A549 (cell line): ENCODE data around the gene MS4A6E. TPM values are rescaled to one million over a fixed set of nuclear protein-coding genes. Genes with fewer than 3 reads are reported as not detected.

Source experiments
- EP300 ChIP-seq, 2 experiments: fragments of >200 bp; sonication (Bioruptor Twin); formaldehyde crosslinking; IDR thresholded peaks; 2 replicates in 1 of 2; 3 replicates in 1 of 2; pipeline ENCODE4 v1.6.1; 2016 to 2017
- HOXA7 ChIP-seq: fragments of 250-450 bp; sonication (Bioruptor Pico); IDR thresholded peaks from 2 replicates; pipeline ENCODE4 v1.5.0; 2020; ENCODE audit warnings: mild to moderate bottlenecking, moderate library complexity
- POLR2A ChIP-seq: IDR thresholded peaks from 2 replicates; pipeline ENCODE4 v1.6.1; 2012; ENCODE audit warnings: mild to moderate bottlenecking, low read length
- SMC3 ChIP-seq: fragments of >200 bp; sonication (Bioruptor Twin); formaldehyde crosslinking; IDR thresholded peaks from 3 replicates; pipeline ENCODE4 v1.6.1; 2018; ENCODE audit warnings: inconsistent platforms
- ZC3H11A ChIP-seq: fragments of 450-650 bp; IDR thresholded peaks from 2 replicates; pipeline ENCODE4 v1.6.1; 2014; ENCODE audit warnings: antibody characterized with exemption, mild to moderate bottlenecking
- ZFP36 ChIP-seq: fragments of 450-650 bp; IDR thresholded peaks from 2 replicates; pipeline ENCODE4 v1.6.1; 2014; ENCODE audit warnings: borderline replicate concordance; ENCODE audit not compliant: partially characterized antibody
- polyA plus RNA-seq, 4 experiments: library from polyadenylated mRNA; depleted of rRNA in 3 of 4; stranded (reverse); fragments of >200 nt; fragmentation: RNase III in 1 of 4; extraction: RNeasy Plus Mini Kit Qiagen cat#74134 plus additional on column Dnase treatment in 1 of 4; gene quantifications; 2 replicates in 3 of 4; 3 replicates in 1 of 4; pipeline ENCODE4 v1.2.3, GENCODE V29; 2011 to 2017
- TF ChIP-seq, protein P1 (sequence below): fragments of 150-350 bp; IDR thresholded peaks from 2 replicates; pipeline ENCODE4 v1.6.1; 2014; ENCODE audit warnings: low read depth, mild to moderate bottlenecking, low read length
- TF ChIP-seq, protein P2 (sequence below): fragments of 250-450 bp; sonication (Bioruptor Pico); IDR thresholded peaks from 2 replicates; pipeline ENCODE4 v1.5.0; 2020; ENCODE audit warnings: low read depth, mild to moderate bottlenecking, moderate library complexity

MS4A6E gene
- polyA plus RNA-seq, 2 of the 4 experiments (the other 2 are of a cell fraction), result not detected

DNA sequence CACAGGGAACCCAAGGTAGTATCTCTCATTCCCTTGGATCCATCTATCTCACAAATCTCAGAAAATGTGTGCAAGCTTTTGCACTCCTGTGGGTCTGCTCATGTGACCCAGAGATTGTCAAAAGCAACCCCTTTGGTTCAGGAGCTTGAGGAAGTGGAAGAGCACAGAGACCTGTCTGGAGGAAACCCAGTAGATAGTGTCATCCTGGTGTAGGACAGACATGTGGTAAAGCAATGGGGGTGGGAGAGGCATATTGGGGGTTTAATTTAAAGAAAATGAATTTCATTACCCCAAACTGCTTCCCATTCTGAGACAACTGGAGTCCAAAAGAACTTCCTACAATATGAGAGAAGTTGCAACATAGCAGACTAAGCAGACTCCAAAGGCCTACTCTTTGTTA lies 63.4 kb downstream of the MS4A6E start (continued):
- no peak for TF ChIP-seq ZC3H11A
- TF ChIP-seq, protein P1, sequence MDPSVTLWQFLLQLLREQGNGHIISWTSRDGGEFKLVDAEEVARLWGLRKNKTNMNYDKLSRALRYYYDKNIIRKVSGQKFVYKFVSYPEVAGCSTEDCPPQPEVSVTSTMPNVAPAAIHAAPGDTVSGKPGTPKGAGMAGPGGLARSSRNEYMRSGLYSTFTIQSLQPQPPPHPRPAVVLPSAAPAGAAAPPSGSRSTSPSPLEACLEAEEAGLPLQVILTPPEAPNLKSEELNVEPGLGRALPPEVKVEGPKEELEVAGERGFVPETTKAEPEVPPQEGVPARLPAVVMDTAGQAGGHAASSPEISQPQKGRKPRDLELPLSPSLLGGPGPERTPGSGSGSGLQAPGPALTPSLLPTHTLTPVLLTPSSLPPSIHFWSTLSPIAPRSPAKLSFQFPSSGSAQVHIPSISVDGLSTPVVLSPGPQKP, result no peak
- TF ChIP-seq, protein P2, sequence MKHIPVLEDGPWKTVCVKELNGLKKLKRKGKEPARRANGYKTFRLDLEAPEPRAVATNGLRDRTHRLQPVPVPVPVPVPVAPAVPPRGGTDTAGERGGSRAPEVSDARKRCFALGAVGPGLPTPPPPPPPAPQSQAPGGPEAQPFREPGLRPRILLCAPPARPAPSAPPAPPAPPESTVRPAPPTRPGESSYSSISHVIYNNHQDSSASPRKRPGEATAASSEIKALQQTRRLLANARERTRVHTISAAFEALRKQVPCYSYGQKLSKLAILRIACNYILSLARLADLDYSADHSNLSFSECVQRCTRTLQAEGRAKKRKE (CRISPR knock-in tag), result no peak
- TF ChIP-seq ZFP36, result no peak
- TF ChIP-seq POLR2A, result no peak
- TF ChIP-seq SMC3, result no peak
- no peak for TF ChIP-seq EP300 (IDR thresholded peaks at IDR 0.05)
- TF ChIP-seq HOXA7 (CRISPR knock-in tag), result no peak

Other genes starting within 250 kb of the MS4A6E start
- not detected in 2 replicates for gene MS4A2, start 238.6 kb upstream of the MS4A6E start, polyA plus RNA-seq (2011; rRNA removed)
- not detected in 3 replicates for gene MS4A2, start 238.6 kb upstream of the MS4A6E start, polyA plus RNA-seq (2017; fragmentation: RNase III; extraction: RNeasy Plus Mini Kit Qiagen cat#74134 plus additional on column Dnase treatment)
- not detected in 2 replicates for gene MS4A6A, start 144.2 kb upstream of the MS4A6E start, polyA plus RNA-seq (2011; rRNA removed)
- not detected in 3 replicates for gene MS4A6A, start 144.2 kb upstream of the MS4A6E start, polyA plus RNA-seq (2017; fragmentation: RNase III; extraction: RNeasy Plus Mini Kit Qiagen cat#74134 plus additional on column Dnase treatment)
- not detected in 2 replicates for gene MS4A4E, start 84.1 kb upstream of the MS4A6E start, polyA plus RNA-seq (2011; rRNA removed)
- gene MS4A4E, start 84.1 kb upstream of the MS4A6E start, polyA plus RNA-seq (2017; fragmentation: RNase III; extraction: RNeasy Plus Mini Kit Qiagen cat#74134 plus additional on column Dnase treatment), result not detected in 3 replicates
- not detected in 2 replicates for gene MS4A4A, start 46.6 kb upstream of the MS4A6E start, polyA plus RNA-seq (2011; rRNA removed)
- not detected in 3 replicates for gene MS4A4A, start 46.6 kb upstream of the MS4A6E start, polyA plus RNA-seq (2017; fragmentation: RNase III; extraction: RNeasy Plus Mini Kit Qiagen cat#74134 plus additional on column Dnase treatment)
- not detected in 2 replicates for gene MS4A7, start 51.3 kb downstream of the MS4A6E start, polyA plus RNA-seq (2011; rRNA removed)
- gene MS4A7, start 51.3 kb downstream of the MS4A6E start, polyA plus RNA-seq (2017; fragmentation: RNase III; extraction: RNeasy Plus Mini Kit Qiagen cat#74134 plus additional on column Dnase treatment), result not detected in 3 replicates
- not detected in 2 replicates for gene MS4A14, start 69.2 kb downstream of the MS4A6E start, polyA plus RNA-seq (2011; rRNA removed)
- not detected in 3 replicates for gene MS4A14, start 69.2 kb downstream of the MS4A6E start, polyA plus RNA-seq (2017; fragmentation: RNase III; extraction: RNeasy Plus Mini Kit Qiagen cat#74134 plus additional on column Dnase treatment)
- not detected in 2 replicates for gene MS4A5, start 102.3 kb downstream of the MS4A6E start, polyA plus RNA-seq (2011; rRNA removed)
- gene MS4A5, start 102.3 kb downstream of the MS4A6E start, polyA plus RNA-seq (2017; fragmentation: RNase III; extraction: RNeasy Plus Mini Kit Qiagen cat#74134 plus additional on column Dnase treatment), result not detected in 3 replicates
- not detected in 2 replicates for gene MS4A1, start 128.6 kb downstream of the MS4A6E start, polyA plus RNA-seq (2011; rRNA removed)
- gene MS4A1, start 128.6 kb downstream of the MS4A6E start, polyA plus RNA-seq (2017; fragmentation: RNase III; extraction: RNeasy Plus Mini Kit Qiagen cat#74134 plus additional on column Dnase treatment), result not detected in 3 replicates
- gene MS4A12, start 165.5 kb downstream of the MS4A6E start, polyA plus RNA-seq (2011; rRNA removed), result not detected in 2 replicates
- gene MS4A12, start 165.5 kb downstream of the MS4A6E start, polyA plus RNA-seq (2017; fragmentation: RNase III; extraction: RNeasy Plus Mini Kit Qiagen cat#74134 plus additional on column Dnase treatment), result not detected in 3 replicates
- gene MS4A13, start 188.1 kb downstream of the MS4A6E start, polyA plus RNA-seq (2011; rRNA removed), result not detected in 2 replicates
- gene MS4A13, start 188.1 kb downstream of the MS4A6E start, polyA plus RNA-seq (2017; fragmentation: RNase III; extraction: RNeasy Plus Mini Kit Qiagen cat#74134 plus additional on column Dnase treatment), result not detected in 3 replicates